ENCODE data around the gene EPG5.
"Not testable (repeated sequence)": the region's sequence is repeated elsewhere in the genome, so short reads cannot be mapped to it uniquely, and the experiment has no call there.

Gene EPG5

GRCh38 chr18:45820106-45820745, 146.9 kb downstream of the EPG5 start:
- ATAC-seq, result no peak
- TF ChIP-seq ZC3H10 (CRISPR knock-in tag; IDR thresholded peaks at IDR 0.05) (no peak), CSRNP3 (CRISPR knock-in tag; IDR thresholded peaks at IDR 0.05) (no peak), ESRRG (CRISPR knock-in tag; IDR thresholded peaks at IDR 0.05) (no peak), CSDC2 (CRISPR knock-in tag; IDR thresholded peaks at IDR 0.05) (no peak), BACH2 (CRISPR knock-in tag; IDR thresholded peaks at IDR 0.05; ENCODE audit: borderline replicate concordance) (no peak), RARB (CRISPR knock-in tag; IDR thresholded peaks at IDR 0.05) (no peak), ARNTL (CRISPR knock-in tag; IDR thresholded peaks at IDR 0.05; ENCODE audit: borderline replicate concordance, low read depth) (no peak), CREB5 (CRISPR knock-in tag; IDR thresholded peaks at IDR 0.05; ENCODE audit: low read depth) (no peak), PATZ1 (CRISPR knock-in tag; IDR thresholded peaks at IDR 0.05; ENCODE audit: borderline replicate concordance) (no peak), ZNF8 (CRISPR knock-in tag; IDR thresholded peaks at IDR 0.05) (no peak), ZNF565 (CRISPR knock-in tag; conservative IDR thresholded peaks at IDR 0.05; ENCODE audit: low read depth) (no peak), ZFP3 (CRISPR knock-in tag; IDR thresholded peaks at IDR 0.05) (no peak), TSHZ2 (CRISPR knock-in tag; IDR thresholded peaks at IDR 0.05) (no peak), PPARA (CRISPR knock-in tag; IDR thresholded peaks at IDR 0.05; ENCODE audit: borderline replicate concordance) (no peak), ISL1 (CRISPR knock-in tag; IDR thresholded peaks at IDR 0.05) (no peak), TOX (CRISPR knock-in tag; IDR thresholded peaks at IDR 0.05; ENCODE audit: borderline replicate concordance) (no peak), OSR1 (CRISPR knock-in tag; IDR thresholded peaks at IDR 0.05) (no peak), ZNF70 (CRISPR knock-in tag; IDR thresholded peaks at IDR 0.05) (no peak)

- not testable (repeated sequence) for ATAC-seq
Observed at GRCh38 chr18:45818765-45819164, 148.4 kb downstream of the EPG5 start.

GRCh38 chr18:45817543-45817942, 149.6 kb downstream of the EPG5 start:
- TF ChIP-seq POU6F1 (CRISPR knock-in tag; IDR thresholded peaks at IDR 0.05; ENCODE audit: borderline replicate concordance, low read depth), result no peak
- no peak for TF ChIP-seq OSR1 (CRISPR knock-in tag; IDR thresholded peaks at IDR 0.05)
- no peak for TF ChIP-seq ISL1 (CRISPR knock-in tag; IDR thresholded peaks at IDR 0.05)
- TF ChIP-seq CSRNP3 (CRISPR knock-in tag; IDR thresholded peaks at IDR 0.05), result no peak
- TF ChIP-seq TSHZ2 (CRISPR knock-in tag; IDR thresholded peaks at IDR 0.05), result no peak
- TF ChIP-seq ZNF70 (CRISPR knock-in tag; IDR thresholded peaks at IDR 0.05), result no peak
- TF ChIP-seq SNAI2 (CRISPR knock-in tag; IDR thresholded peaks at IDR 0.05), result no peak
- TF ChIP-seq TCF4 (CRISPR knock-in tag; IDR thresholded peaks at IDR 0.05; ENCODE audit: borderline replicate concordance), result no peak
- no peak for TF ChIP-seq CSDC2 (CRISPR knock-in tag; IDR thresholded peaks at IDR 0.05)
- TF ChIP-seq GLIS3 (CRISPR knock-in tag; IDR thresholded peaks at IDR 0.05), result no peak
- TF ChIP-seq ZNF8 (CRISPR knock-in tag; IDR thresholded peaks at IDR 0.05), result no peak
- ATAC-seq, result no peak

- ATAC-seq, result not testable (repeated sequence)
Observed at GRCh38 chr18:45814733-45815132, 152.4 kb downstream of the EPG5 start.

- not testable (repeated sequence) for ATAC-seq
Observed at GRCh38 chr18:45807144-45807543, 160.0 kb downstream of the EPG5 start.

All from SK-N-SH treated with all-trans-retinoic acid at 6 μM for 48 hours (cell line).